HG03139 (cell line): ENCODE measurements around the gene AMOT.

Experiments
- ATAC-seq: cut with Tn5 transposase; IDR thresholded peaks from one replicate; pipeline ENCODE4 v1.9.1; 2021; ENCODE audit not compliant: unreplicated experiment

Gene AMOT

DNA sequence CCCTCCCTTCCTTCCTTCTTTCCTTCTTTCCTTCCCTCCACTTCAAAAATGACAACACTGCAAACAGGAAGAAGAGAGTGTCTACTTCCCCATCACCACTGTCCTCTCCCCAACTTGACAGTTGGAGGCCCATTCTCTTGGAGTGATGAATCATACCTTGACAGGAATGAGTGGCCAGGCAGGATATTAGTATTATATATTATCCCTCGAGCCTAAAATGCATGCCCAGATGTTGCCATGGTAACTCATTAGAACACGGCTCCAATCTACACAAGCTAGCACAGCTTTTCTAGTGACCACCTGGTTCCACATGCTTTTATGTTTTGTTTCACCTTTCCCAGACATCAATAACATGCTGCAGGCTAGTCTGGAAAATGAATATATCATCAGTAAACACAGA lies 89.6 kb downstream of the AMOT start:
- no peak for ATAC-seq

DNA sequence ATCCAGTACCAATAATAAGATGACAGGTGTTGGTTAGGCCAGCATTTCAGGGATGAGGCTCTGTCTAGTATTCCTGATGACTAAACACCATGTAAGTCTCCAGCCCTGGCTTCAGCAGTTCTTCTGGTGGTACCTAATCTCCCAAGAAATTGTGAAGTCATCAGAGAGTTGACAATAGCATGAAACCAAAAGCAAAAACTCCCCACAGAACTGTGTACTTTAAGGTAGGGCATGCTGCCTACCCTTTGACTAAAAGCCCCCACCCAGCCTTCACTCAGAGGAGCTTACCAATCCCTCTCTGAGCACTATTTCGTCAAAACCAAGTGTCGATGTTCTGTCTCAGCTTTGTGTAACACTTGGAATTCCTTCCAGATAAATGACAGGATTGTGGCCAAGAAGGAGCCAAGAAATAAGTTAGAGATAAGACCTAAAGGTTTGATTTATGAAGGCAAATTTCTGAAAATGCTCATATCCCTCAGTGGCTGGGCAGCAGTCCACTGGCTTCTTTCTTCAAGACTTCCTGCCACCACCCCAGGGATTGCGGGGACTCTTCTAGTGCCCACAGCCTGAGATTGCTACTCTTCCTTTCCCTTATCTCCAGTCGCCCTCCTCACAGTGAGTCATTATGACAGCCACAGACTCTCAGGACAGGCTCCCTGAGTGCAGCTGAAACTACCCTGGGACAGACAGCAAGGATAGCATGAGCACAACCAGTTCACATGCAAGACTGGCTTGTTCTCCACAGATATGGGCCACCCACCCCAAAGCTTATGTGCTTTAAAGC lies 93.6 kb downstream of the AMOT start:
- no peak for ATAC-seq

DNA sequence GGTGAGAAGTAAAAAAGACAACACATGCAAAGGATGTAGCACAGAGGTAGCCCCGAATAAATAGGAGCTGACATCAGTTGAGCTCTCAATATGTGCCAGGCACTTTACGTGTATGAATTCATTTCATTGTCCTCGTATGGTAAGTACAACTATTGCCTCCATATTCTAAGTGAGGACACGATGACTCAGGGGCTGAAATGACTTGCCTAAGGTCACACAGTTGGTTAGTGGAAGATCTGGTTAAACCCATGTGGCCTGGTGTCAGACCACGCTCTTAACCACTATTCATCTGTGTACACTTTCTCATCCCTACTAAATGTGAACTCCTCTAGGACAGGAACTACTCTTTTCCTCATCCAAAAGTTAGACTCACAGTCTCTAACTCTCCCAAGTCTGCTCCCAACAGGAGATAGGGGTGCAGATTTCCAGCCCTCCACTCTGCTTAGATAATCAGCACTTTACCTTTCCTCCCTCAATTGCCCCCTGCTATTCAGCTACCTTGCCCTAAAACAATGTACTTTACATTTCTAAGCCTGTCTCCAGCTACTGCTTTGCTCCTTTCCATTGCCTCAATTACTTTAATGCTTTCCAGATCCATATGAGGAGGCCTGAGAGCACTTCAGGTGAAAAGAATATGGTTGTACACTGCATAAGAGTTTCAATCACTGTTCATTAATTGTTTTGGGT lies 102.1 kb downstream of the AMOT start:
- peak; percentile 78 for ATAC-seq

DNA sequence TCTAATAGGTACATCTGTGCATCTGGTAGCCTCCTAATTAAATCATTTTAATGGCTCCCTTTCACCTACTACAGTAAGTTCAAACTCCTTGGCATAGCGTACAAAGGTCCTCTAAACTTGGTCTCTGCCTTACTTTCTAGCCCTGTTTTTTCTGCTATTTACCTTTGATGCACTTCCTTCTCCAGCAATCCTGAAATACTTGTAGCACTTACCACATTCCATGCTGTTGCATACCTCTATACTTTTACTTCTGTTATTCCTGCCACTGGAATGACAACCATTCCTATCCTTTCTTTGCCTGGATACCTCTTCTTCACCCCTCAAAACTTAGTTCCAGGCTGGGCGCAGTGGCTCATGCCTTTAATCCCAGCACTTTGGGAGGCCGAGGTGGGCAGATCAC lies 104.3 kb downstream of the AMOT start:
- no peak for ATAC-seq

DNA sequence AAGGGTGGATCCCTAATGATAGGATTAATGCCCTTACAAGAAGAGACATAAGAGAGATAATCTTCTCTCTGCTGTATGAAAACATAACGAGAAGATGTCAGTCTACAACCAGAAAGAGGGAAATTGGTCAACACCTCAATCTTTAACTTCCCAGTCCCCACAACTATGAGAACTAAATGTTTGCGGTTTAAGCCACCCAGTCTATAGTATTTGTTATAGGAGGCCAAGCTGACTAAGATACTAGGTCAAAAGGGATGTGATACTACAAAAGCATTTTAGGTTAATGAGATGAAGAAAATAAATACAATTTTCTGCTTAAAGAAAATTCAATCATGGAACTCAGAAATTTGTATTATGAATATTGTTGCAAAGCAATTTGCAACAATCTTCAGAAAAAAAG lies 105.5 kb downstream of the AMOT start:
- no peak for ATAC-seq

DNA sequence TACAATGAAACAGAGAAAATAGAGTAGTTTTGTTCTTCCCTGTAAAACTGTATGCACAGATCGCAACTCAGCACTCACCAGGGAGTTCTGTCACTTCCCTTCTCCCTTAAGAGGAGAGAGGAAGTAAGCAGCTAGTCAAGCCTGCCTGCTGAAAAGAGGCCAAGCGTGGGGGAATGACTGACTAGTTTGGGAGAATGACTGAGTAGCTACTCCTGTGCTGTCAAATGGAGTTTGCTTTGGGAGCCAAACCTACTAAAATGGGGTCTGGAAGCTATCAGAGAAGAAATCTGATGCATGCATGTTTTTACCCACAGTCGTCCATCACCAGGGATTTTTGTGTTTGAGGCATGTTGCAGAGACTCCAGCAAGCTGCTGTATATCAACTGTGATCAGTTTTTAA lies 106.3 kb downstream of the AMOT start:
- no peak for ATAC-seq

DNA sequence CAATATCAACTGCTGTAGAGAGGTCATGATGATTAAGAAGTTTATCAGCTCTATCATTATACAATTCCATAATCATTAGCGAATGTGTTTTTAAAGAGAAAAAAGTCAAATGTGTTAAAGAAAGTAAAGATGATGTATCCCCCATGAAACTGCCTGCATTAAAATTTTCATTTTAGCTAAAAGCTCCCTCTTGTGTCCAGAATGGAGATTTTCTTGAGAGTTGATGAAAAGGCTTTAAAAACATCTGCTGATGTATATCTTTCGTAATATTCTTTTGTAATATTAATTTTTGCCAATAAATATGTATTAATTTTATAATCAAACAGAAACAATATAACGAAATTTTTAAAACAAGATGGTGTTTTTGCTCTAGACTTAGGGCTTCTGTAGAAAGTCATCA lies 108.8 kb downstream of the AMOT start:
- no peak for ATAC-seq
